ENCODE measurements around the gene PREP.
"Not testable (repeated sequence)": the region's sequence is repeated elsewhere in the genome, so short reads cannot be mapped to it uniquely, and the experiment has no call there.

Gene PREP

DNA sequence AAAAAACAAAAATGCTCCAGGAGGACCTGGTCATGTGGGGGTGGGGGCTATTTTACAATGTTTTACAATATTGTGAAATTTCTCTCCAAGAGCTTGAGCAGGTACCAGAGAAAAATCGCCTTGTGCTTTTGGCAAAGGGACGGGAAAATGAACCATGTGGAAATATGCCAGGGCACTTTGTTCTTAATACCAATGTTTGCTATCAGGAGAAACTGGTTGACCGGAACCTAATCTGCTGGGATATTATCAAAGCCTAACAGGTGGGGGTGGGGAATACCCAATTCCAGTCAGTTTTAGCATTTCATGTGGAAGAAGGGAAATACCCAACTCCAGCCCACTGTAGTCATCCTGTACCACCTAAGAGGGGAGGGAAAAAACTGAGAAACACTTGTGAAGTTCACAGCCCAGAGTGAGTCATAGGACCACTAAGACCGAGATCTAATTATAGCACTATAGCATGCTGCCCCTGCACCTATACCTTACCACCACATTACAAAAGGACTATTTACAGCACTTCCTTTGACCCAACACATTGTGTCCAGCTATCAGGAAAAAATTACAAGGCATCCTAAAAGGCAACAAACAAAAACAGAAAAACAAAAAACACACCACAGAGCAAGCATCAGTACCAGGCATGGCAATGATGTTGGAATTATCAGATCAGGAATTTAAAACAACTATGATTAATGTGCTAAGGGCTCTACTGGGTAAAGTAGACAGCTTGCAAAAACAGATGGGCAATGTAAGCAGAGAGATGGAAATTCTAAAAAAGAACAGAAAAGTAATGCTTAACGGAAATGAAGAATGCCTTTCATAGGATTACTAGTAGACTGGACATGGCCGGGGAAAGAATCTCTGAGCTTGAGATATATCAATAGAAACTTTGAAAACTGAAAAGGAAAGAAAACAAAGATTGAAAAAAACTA, 138.9 kb downstream of the PREP start:
- DNase-seq (ENCODE audit: low read depth) = no peak

DNA sequence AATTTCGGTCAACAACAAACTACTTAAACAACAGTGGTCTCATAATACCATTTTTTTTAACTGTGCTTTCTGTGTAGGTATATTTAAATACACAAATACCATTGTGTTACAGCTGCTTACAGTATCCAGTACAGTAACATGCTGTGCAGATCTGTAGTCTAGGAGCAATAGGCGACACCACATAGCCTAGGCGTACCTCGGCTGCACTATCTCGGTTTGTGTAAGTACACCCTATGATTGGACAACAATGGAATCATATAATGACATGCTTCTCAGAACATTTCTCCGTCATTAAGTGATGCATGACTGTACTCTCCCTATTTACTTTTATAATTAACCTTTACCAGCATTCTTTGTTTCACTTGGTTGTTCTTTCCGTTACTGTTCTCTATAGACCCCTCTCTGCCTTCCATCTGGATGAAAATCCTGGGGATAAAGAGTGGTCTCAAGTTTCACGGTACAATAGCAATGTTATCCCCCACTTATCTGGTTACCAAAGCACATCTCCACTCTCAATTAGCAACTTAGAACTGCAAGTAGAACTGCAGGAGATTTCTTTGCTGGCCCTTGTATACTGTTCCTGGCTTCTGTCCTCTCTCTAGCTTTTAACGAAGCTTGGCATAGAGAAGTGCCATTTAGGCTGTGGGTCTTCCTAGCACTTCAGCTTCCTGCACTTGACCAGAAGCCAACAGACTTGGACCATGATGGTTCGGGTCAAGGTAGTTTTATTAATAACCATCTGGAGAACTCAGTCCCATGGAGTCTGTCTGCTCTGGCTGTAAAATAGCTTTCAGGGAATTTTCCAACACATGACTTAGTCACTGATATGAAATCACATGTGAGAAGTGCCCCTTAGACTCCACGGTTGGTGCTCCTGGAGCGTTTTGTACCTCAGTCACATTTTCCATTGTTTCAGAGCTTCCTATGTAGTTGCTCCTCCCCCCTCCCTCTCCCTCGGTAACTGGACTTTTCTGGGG, 142.7 kb downstream of the PREP start:
- DNase-seq (ENCODE audit: low read depth) = no peak

DNA sequence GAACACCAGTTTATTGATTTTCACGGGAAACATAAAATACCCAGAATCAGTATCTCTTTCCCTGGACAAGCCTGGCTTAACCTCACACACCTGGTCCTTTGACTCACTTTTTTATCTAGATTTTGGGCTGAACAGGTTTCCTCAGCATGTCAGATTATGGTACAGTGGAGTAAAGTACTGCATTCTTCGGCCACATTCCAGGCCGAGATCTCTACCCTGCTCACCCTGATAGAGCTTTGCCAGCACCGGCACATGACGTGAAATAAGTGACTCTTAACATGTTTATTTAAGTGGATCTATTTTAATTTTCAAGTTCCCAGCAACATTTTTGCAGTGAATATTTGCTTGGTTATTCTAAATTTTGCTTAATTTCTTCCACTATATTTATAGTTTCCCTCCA, 144.1 kb downstream of the PREP start:
- no peak for DNase-seq (ENCODE audit: low read depth)

DNA sequence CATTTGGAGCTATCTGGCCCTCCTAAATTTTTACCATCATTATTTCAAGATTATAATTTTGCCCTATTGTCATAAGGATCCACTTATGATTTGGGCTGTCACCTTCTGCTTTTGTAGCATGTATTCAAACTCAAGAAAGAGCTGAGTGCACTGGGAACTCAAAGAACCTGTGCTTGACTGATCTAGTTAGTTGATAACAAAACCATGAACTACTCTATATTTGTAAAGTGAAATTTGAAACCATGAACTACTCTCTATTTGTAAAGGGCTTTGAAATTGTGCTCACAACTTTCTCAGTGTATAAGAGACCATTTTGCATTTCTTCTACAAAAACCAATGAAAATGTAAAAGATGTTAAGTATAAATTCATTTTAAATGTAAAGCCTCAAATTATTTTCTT, 145.5 kb downstream of the PREP start:
- DNase-seq (ENCODE audit: low read depth) = no peak

DNA sequence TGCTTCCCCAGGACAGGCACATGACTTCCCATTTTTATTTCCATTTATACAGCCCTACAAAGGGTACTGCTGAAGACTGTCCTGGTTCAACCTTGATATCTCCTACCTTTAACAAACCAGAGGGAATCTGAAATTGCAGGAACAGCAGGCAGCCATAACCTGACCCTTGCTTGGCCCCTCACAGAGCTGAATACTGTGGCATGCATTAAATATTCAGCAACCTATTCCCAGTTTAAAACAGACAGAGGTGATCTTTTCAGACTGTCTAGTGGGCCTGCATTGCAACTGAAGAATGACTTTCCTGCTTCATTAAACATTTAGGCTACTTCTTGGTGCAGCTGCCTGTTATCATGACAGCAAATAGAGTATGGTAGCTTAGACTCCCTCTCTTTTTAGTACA, 146.3 kb downstream of the PREP start:
- no peak for DNase-seq (ENCODE audit: low read depth)

DNA sequence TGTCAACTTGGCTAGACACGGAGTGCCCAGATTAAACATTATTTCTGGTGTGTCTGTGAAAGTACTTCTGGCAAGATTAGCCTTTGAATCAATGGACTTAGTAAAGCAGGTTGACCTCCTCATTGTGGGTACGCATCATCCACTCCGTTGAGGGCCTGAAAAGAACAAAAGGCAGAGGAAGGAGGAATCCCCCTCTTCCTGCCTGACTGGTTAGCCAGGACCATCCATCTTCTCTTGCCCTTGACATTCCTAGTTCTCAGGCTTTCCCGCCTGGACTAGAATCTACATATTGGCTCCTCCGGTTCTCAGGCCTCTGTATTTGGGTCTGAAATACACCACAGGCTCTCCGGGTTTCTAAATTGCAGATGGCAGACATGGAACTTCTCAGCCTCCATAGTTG, 149.1 kb downstream of the PREP start:
- no peak for DNase-seq (ENCODE audit: low read depth)

DNA sequence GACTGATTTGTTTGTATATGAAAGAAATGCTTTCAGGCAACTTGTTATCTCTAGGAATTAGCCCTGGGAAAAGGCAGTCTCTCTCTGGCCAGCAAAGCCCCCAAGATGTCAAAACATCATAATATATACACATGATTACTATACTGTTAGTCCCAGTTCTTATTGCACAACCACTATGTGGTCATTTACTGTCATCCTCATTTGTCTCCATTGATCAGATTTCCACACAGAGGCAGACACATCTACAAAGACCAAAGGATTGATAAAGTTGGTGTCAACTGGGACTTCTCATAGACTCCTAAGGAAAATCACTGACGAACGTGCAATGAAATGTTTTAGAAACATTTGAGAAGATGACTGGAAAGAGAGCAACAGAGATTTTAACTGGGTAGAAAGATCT, 151.2 kb downstream of the PREP start:
- DNase-seq (ENCODE audit: low read depth) = no peak

DNA sequence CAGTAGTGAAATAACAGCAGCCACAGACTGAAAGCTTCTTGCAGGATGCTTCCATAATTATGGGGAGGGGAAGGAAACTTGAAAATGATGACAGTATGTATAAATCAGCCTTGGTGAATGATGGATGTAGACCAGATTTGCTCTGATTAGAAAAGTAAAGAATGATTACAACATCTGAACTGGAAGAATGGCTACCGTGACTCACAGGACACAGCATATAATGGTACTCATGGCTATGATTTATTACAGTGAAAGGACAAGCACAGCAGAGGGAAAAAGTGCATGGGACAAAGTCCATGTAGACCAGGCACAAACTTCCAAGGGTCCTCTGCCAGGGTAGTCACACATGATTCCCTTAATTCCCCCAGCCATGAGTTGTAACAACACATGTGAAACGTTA, 152.3 kb downstream of the PREP start:
- no peak for DNase-seq (ENCODE audit: low read depth)

DNA sequence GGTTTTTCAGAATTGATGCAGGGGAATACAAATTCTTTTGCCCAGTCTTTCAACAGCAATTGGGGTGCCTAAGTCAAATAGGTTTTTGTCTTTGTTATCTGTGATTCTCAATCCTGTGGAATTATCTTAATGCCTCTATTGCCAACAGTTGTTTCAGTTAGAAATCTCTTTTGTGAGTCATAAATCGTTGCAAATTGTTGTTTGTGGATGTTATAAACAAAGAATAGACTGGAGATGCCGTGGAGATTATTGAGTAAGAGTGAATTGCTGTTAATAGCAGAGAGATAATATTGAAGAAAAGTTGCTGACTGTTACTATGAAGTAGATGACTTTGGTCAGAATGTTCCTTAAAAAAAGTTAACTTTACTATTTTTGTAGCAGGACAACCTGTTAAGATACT, 159.4 kb downstream of the PREP start:
- no peak for DNase-seq (ENCODE audit: low read depth)

DNA sequence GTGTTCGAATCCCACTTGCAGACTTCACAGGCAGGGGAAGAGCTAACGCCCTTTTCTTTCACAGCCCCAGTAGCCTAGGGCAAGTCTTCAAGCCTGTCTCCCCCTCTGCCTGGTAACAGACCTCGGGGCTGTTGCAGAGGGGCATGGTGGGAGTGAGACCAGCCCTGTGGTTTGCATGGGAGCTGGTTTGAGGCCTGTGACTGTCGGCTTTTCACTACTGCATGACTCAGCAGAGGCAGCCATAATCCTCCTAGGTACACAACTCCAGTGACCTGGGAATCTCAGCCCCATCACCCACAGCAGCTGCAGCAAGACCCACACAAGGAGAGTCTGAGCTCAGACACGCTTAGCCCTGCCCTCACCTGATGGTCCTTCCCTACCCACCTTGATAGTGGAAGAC, 167.7 kb downstream of the PREP start:
- DNase-seq (ENCODE audit: low read depth) = no peak

DNA sequence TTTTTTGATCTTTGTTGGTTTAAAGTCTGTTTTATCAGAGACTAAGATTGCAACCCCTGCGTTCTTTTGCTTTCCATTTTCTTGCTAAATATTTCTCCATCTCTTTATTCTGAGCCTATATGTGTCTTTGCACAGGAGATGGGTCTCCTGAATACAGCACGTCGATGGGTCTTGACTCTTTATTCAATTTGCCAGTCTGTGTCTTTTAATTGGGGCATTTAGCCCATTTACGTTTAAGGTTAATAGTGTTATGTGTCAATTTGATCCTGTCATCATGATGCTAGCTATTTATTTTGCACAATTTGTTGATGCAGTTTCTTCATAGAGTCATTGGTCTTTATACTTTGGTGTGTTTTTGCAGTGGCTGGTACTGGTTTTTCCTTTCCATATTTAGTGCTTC, 171.1 kb downstream of the PREP start:
- DNase-seq (ENCODE audit: low read depth) = not testable (repeated sequence)
